ENCODE results near the gene ATAD3C.

Gene ATAD3C

GRCh38 chr1:1430114-1430982, 19.1 kb upstream of the ATAD3C start:
- no peak for DNase-seq
- in situ Hi-C loops (cut with MboI; ENCODE audit: low pct_unique_long_range_greater_than_20kb, low sequenced_read_pairs) = no loop called here

- DNase-seq = no peak
- in situ Hi-C loops (cut with MboI; ENCODE audit: low pct_unique_long_range_greater_than_20kb, low sequenced_read_pairs) = no loop called here
Observed at GRCh38 chr1:1430992-1431844, 18.3 kb upstream of the ATAD3C start.

- in situ Hi-C loops (cut with MboI; ENCODE audit: low pct_unique_long_range_greater_than_20kb, low sequenced_read_pairs) = no loop called here
Observed at GRCh38 chr1:1431845-1432273, 17.6 kb upstream of the ATAD3C start.

GRCh38 chr1:1432274-1432950, 17.1 kb upstream of the ATAD3C start:
- DNase-seq = no peak
- in situ Hi-C loops (cut with MboI; ENCODE audit: low pct_unique_long_range_greater_than_20kb, low sequenced_read_pairs) = no loop called here

More at GRCh38 chr1:1431845-1432273, 17.6 kb upstream of the ATAD3C start:
- no peak for DNase-seq

- in situ Hi-C loops (cut with MboI; ENCODE audit: low pct_unique_long_range_greater_than_20kb, low sequenced_read_pairs) = no loop called here
- DNase-seq = peak; percentile 45
Observed at GRCh38 chr1:1432951-1433803, 16.3 kb upstream of the ATAD3C start.

- DNase-seq = peak; percentile 39
- in situ Hi-C loops (cut with MboI; ENCODE audit: low pct_unique_long_range_greater_than_20kb, low sequenced_read_pairs) = no loop called here
Observed at GRCh38 chr1:1433804-1434130, 15.7 kb upstream of the ATAD3C start.

GRCh38 chr1:1434131-1434823, 15.2 kb upstream of the ATAD3C start:
- DNase-seq = peak; percentile 79
- in situ Hi-C loops (cut with MboI; ENCODE audit: low pct_unique_long_range_greater_than_20kb, low sequenced_read_pairs) = no loop called here

GRCh38 chr1:1434824-1435105, 14.7 kb upstream of the ATAD3C start:
- in situ Hi-C loops (cut with MboI; ENCODE audit: low pct_unique_long_range_greater_than_20kb, low sequenced_read_pairs) = no loop called here
- peak; percentile 14 for DNase-seq

- in situ Hi-C loops (cut with MboI; ENCODE audit: low pct_unique_long_range_greater_than_20kb, low sequenced_read_pairs) = no loop called here
- peak; percentile 65 for DNase-seq
Observed at GRCh38 chr1:1435106-1435903, 14.2 kb upstream of the ATAD3C start, which contains the start of gene VWA1. VWA1 (plus strand) TSS chr1:1435690; CDS start chr1:1435749, 59 bp downstream.

GRCh38 chr1:1435911-1436629, 13.4 kb upstream of the ATAD3C start:
- DNase-seq = no peak
- in situ Hi-C loops (cut with MboI; ENCODE audit: low pct_unique_long_range_greater_than_20kb, low sequenced_read_pairs) = no loop called here

- in situ Hi-C loops (cut with MboI; ENCODE audit: low pct_unique_long_range_greater_than_20kb, low sequenced_read_pairs) = no loop called here
- peak; percentile 20 for DNase-seq
Observed at GRCh38 chr1:1436630-1437032, 12.9 kb upstream of the ATAD3C start.

GRCh38 chr1:1437033-1437903, 12.2 kb upstream of the ATAD3C start:
- in situ Hi-C loops (cut with MboI; ENCODE audit: low pct_unique_long_range_greater_than_20kb, low sequenced_read_pairs) = no loop called here
- DNase-seq = no peak

- in situ Hi-C loops (cut with MboI; ENCODE audit: low pct_unique_long_range_greater_than_20kb, low sequenced_read_pairs) = no loop called here
- no peak for DNase-seq
Observed at GRCh38 chr1:1437904-1438376, 11.5 kb upstream of the ATAD3C start.

GRCh38 chr1:1438531-1439381, 10.7 kb upstream of the ATAD3C start:
- in situ Hi-C loops (cut with MboI; ENCODE audit: low pct_unique_long_range_greater_than_20kb, low sequenced_read_pairs) = no loop called here
- no peak for DNase-seq

- in situ Hi-C loops (cut with MboI; ENCODE audit: low pct_unique_long_range_greater_than_20kb, low sequenced_read_pairs) = no loop called here
- no peak for DNase-seq
Observed at GRCh38 chr1:1439546-1440261, 9.8 kb upstream of the ATAD3C start.
